NOMO-1 (cell line): ENCODE data around the gene LCA5L.
"Not testable (repeated sequence)": the region's sequence is repeated elsewhere in the genome, so short reads cannot be mapped to it uniquely, and the experiment has no call there.

Experiments used
- DNase-seq, 2 experiments: peaks; one replicate each; lab custom pipeline; 2025; ENCODE audit not compliant: unreplicated experiment in 2 of 2; lab: John Stamatoyannopoulos, UW

The LCA5L gene

DNA sequence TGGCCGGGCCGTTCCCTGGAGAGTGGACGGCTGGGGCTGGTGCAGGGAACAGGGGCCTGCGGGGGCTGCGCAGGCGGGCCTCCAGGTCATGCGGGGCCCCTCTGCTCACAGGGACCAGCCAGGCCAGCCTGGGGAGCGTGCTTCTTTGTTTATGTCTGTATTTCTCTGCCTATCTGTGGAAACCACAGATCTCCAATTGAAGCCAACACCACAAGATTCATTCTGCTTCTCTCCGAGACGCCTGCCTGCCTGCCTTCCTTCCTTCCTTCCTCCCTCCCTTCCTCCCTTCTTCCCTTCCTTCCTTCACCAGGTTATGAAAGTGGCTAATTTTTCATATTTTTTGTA, 56.8 kb downstream of the LCA5L start:
- no peak for DNase-seq

DNA sequence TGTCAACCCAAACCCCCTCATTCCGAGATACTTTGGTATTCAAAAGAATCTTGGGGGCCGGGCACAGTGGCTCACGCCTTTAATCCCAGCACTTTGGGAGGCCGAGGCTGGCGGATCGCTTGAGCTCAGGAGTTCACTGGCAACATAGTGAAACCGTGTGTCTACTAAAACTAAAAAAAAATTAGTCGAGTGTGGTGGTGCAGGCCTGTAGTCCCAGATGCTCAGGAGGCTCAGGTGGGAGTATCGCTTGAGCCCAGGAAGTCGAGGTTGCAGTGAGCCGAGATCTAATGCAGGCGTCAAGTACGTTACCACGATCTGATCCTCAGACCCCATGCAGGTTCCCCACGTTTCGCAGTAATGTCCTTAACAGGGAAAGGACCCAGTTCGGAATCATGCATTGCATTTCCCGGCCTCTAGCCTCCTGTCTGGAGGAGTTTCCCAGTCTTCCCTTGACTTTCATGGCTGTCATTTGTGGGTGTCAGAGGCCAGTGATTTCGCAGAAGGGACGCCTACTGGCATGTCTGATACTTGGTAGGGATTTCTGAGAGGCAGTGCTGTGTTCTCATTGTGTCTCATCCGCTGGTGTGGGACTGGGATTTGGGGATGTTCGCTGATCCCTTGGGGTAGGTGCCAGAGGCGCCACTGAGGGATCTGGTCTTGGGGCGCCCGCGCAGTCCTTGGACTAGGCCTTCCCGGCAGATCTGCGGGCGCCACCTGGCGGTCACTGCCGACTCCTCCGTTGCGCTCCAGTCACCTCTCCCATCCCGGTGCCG, 57.4 kb downstream of the LCA5L start:
- DNase-seq = peak; percentile 76 to 79

DNA sequence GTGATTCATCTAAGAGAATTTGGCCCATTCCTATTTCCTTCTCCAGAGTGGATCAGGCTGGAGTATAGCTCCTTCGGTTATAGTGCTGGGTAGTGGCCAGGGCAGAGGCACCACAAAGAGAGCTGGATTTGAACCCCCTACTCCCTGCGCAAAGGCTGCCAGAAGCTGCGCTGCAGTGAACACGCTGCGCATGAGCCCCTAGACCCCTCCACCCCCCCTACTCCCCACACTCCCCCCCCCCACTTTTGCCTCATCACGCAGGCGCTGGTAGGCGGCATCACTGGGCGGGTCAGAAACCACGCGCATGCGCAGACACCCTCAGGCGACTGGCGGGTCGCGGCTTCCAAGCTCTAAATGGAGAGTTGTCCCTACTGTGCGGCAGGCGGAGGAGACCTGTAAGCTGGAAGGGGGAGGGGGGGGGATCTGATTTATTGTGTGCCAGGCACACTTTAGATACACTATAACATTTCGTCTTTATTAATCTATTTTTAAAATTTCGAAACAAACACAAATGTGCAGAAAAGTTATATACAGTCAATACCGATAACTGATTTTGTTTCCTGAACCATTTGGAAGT, 58.0 kb downstream of the LCA5L start:
- peak; percentile 70 to 83 for DNase-seq

DNA sequence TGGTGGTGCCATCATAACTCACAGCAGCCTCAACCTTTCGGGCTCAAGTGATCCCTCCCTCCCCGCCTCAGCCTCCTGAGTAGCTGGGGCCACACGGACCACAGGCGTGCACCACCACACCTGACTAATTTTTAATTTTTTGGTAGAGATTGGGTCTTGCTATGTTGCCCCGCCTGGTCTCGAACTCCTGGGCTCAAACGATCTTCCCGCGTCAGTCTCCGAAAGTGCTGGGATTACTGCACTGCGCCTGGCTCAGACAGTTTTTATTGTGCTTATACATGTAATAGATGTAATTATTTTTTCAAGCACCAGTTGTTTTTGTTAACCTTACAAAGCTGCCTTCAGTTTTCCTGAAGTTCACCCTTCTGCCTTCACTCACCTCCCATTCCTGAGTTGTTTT, 58.7 kb downstream of the LCA5L start:
- DNase-seq = no peak

DNA sequence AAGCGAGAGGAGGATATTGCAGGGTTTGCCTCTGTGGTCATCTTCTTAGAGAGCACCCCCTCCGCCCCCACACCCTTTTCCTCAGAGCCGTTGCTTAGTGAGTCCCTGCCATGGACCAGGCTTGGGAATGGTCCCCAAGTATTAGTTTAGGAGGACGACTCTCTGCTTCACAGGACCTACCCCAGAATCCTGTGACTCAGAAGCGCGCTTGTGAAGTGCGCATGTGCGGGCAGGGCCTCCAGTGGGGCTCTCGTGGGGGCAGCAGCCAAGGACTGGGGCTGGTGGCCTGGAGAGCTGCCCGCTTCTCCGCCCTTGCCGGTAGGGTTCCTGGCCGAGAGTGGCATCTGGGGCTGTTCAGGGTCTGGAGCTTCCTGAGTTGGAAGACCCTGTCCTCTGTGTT, 59.4 kb downstream of the LCA5L start:
- DNase-seq = no peak

DNA sequence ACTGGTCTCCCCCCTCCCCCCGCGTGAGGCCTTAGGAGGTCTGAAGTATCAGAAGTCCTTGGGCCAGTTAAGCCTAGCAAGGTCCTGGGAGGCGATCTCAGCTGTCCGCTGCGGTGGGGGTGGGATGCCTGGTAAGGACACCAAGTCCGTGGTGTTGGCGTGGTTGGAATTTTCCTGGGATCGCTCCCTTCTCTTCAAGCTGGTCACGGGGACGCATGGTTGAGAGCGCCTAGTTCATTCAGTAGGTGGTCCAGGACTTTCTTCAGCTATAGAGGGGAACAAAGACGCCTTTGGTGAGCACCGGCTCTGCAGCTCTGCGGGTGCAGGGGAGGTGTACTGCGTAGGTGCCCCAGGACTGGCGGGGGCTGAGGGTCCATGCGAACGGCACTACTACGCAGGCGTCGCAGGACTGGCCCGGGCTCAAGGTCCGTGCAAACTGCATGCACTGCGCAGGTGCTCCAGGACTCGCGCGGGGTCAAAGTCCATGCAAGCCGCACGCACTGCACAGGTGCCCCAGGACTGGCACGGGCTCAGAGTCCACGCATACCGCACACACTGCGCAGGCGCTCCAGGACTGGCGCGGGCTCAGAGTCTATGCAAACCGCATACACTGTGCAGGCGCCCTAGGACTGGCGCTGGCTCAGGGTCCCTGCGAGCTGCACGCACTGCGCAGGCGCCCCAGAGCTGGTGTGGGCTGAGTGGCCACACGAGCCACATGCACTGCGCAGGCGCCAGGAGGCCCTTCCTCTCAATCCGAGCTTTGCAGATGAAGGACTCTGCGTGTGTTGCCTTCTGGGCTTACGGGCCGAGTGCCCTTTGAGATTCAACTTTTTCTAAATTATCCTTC, 60.1 kb downstream of the LCA5L start:
- peak; percentile 49 to 59 for DNase-seq

DNA sequence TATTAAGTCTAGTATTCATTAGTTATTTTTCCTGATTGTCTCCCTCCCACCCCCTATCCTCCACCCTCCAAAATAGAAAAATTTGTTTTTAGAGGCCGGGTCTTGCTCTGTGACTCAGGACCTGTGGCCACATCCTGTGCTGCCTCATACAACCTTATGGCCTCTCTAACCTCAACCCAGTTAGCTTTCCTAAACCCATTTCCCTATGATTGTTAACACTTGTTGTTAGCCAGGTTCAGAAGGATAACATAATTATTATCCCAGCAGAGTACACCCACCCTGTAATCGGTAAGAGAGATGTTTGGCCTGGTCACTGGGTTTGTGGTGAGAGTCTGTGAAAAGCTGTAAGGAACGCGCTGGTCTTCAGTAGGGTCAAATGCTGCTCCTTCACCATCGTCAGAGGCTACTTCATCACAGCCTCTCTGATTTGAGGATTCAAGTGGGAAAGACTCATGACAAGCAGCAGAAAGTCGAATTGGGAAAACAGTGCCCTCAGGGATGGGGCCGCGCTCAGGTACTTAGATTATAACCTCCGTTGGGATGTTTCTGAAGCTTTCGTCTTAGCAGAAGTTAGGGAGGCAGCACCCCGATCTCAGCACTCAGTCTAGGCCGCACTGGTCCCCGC, 60.8 kb downstream of the LCA5L start:
- no peak for DNase-seq

DNA sequence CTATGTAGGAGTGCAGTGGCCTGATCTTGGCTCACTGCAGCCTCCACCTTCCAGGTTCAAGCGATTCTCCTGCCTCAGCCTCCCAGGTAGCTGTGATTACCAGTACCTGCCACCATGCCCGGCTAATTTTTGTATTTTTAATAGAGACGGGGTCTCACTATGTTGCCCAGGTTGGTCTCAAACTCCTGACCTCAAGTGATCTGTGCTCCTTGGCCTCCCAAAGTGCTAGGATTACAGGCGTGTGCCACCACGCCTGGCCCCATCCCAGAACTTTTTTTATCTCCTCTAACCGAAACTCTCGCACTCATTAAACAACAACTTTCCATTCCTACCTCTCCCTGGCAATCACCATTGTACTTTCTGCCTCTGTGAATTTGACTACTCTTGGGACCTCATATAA, 63.5 kb downstream of the LCA5L start:
- DNase-seq = not testable (repeated sequence)

DNA sequence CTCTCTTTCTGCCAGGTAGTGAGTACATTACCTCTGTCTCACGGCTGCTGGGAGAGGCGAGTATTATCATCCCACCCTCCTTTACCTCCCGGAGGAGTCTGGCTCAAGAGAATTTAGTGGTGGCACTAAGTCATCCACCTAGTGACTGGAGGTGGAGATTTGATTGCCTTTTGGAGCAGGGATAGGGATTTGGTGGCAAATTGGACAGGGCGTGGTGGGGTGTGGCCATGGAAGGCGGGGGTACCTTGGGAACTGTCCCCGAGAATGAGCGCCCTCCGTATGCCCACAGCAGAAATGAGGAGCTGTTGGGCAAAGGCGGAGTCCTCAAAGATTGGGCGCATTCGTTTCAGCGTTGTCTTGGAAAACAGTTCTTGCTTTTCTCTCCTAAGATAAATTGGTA, 64.6 kb downstream of the LCA5L start:
- DNase-seq = no peak

DNA sequence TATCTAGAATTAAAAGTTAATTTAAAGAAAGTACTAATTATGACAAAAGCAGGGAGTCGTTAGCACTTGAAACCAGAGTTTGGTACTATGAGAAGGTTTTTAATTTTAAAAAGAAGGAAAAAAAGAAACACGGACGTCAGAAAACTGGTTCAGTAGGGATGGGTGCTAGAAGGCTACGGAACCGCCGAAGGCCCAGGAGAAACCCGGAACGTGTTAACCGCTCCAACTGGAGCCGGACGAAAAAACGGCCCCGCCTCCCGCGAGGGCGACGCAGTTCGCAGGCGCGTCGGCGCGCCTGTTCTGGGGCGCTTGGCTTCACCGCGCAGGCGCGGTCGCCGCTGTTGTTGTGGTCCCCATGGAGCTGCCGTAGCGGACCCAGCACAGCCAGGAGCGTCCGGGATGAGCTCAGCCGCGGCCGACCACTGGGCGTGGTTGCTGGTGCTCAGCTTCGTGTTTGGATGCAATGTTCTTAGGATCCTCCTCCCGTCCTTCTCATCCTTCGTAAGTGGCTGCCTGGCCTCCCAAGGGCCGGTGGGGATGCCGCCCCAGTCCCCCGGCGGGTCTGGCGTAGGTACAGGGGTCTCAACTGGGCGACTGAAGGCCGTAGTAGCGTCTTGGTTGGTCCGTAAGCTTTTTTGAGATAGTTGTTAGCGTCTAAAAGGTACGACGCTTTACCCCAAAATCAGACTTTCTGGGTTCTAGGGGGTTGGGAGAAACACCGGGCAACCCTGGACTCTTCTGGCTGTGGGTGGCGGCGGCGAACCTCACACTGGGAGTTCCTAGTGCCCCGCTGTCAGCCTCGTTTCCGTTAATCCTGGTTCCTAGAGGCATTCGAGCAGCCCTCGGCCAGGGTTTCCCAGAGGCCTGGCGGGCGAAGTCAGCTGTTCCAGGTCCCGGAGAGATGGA, 65.3 kb downstream of the LCA5L start:
- peak; percentile 79 to 84 for DNase-seq

DNA sequence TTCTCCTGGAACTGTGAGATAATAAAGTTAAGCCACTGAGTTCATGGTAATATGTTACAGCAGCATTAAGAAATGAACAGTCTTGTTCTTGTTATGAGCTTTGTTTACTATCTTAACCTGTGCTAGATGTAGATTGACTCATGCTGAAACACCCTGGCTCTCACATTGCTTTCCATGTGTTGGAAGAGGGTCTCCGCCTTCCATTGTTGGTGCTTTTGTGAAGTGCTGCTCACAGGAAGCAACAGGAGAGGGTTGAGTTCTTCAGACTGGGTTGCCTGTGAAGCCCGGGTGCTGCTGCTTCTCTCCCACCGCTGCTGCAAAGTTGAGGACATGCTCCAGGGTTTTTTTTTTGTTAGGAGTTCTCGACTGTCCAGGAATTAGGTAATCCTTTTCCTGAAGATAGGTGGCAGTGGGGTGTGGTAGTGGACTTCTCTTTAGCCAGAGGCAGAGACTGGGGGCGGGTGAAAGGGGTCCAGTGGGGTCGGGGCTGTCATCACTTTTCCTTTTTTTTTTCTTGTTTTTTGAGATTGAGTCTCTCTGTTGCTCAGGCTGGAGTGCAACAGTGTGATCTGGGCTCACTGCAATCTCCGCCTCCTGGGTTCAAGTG, 68.0 kb downstream of the LCA5L start:
- DNase-seq = no peak

DNA sequence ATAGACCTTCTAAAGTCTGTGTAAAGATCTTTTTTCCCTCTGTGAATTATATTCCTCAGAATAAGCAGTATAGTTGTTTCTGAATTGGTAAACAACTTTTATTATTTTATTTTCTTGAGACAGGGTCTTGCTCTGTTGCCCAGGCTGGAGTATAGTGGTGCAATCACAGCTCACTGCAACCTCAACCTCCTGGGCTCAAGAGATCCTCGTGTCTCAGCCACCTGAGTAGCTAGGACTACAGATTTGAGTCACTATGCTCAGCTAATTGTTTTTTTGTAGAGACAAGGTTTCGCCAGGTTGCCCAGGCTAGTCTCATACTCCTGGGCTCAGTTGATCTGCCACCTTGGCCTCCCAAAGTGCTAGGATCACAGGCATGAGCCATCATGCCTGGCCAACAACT, 70.1 kb downstream of the LCA5L start:
- DNase-seq = no peak

DNA sequence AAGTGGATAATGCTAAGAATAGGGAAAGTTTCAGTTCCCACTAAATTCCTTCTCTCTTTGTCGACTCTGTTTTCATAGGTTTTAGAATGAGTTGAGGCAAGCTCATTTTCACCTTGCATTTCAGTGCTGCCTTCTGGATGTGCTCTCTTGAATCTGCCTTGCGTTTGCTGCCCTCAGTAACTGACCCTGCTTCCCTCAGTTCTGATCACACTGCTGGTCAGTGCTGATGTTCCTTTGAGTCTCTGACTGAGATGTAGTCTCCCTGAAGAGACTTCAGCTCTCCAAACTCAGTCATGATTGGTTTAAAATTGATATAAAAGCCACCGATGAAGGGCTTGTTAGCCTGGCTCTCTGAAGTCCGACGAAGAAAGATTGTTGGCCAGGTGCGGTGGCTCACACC, 71.5 kb downstream of the LCA5L start:
- DNase-seq = no peak

DNA sequence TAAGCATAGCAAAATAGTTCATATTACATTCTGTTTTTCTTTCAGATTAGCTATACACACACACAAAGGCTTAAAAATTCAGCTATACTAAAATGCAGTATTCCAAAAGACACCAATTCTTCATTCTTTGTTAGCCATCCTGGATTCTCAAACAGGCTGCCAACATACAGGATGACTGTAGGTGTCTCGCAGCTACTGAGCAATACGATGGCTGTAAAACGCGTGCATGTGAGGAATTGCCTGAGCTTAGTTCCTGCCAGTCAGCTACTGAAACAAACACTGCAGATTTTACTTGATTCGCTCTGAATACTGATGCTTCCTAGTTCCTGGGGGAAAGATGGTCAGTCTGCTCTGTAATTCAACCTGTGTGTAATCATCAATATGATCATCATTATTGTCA, 71.9 kb downstream of the LCA5L start:
- peak; percentile 47 to 73 for DNase-seq

DNA sequence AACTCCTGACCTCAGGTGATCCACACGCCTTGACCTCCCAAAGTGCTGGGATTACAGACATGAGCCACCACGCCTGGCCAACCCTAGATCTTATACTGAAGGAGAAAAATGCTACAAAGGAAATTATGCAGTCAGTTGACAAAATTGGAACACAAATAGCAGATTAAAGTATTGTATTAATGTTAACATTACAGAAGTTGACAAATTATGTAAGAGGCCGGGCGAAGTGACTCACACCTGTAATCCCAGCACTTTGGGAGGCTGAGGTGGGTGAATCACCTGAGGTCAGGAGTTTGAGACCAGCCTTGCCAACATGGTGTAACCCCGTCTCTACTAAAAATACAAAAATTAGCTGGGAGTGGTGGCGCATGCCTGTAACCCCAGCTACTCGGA, 75.7 kb downstream of the LCA5L start:
- DNase-seq = not testable (repeated sequence)

DNA sequence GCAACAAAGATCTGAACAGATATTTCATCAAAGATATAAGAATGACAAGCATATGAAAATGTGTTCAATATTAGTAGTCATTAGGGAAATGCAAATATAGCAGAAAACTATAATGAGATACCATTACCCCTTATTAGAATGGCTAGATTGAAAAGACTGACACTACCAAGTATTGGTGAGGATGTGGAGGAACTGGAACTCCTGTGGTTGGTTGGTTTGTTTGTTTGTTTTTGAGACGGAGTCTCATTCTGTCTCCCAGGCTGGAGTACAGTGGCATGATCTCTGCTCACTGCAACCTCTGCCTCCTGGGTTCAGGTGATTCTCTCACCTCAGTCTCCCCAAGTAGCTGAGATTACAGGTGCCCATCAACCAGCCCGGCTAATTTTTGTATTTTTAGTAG, 77.8 kb downstream of the LCA5L start:
- DNase-seq = no peak

DNA sequence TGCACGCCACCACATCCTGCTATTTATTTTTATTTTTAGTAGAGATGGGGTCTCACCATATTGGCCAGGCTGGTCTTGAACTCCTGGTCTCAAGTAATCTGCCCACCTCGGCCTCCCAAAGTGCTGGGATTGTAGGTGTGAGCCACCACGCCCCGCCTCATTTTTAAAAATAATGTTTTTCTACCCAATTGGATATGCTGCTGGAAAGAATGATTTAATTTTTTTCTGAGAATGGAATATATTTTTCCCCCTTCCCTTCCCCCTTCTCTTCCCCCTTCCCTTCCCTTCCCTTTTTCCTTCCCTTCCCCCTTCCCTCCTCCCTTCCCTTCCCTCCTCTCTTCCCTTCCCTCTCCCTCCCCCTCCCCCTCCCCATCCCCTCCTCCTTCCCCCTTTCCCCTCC, 79.0 kb downstream of the LCA5L start:
- no peak for DNase-seq

DNA sequence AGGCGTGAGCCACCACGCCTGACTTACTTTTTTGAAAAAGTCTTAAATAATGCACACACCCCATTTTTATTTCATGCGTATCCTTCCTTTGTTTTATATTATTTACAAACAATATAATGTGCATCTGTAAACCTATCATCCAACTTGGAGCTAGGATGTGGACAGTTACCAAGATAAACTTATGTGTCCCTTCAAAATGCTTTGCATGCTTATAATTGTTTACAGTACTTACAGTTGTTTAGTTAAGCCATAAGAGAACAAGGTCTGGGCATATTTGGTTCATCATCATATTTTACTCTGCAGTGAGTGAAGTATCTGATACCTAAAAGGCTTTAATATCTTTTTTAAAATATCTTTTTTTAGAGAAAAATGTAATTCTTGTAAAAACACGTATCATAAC, 80.6 kb downstream of the LCA5L start:
- DNase-seq = no peak

DNA sequence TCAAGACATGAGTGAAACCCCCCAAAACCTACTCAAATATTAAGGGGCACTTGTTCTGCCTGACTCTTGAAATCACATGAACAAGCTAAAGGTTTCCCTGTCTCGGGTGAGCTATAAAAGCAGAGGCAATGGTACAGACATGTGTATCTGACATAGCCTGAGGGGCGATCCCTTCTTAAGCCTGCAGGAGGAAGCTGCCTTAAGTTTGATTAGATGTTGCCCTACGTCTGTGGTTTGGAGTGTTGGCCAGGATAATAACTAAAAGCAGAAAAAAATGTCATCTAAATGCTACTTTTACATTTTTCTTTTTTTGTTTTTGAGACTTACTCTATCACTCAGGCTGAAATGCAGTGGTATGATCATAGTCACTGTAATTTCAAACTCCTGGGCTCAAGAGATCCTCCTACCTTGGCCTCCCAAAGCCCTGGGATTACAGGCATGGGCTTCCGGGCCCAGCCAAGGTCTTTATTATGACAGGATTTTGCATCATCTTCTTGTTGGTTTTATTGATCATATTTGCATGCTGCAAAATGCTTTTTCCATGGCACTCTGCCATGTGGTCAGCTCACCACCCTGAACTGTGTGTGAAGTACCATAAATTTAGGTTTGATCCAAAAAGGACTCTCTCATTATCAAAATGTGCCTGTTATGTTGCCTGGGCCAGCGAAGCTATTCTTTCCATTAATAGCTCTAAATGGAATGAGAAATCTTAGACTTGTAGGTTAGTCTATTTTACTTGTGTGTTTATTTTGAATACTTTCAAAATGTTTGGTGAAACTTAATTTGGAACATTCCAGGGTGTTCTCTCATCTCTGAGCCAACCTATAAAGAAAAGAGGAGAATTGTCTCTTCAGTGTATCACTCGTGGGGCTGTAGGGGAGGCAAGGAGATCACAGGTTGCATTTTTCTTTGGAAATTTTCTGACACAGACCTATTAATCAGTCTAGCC, 81.7 kb downstream of the LCA5L start:
- DNase-seq = no peak
